Spleen (tissue), 7 donors: ENCODE measurements around the gene TRPV2.
"Not testable (repeated sequence)": the region's sequence is repeated elsewhere in the genome, so short reads cannot be mapped to it uniquely, and the experiment has no call there.

Experiments used
- CTCF ChIP-seq, 11 experiments: fragments of 200-600 bp in 7 of 11; fragments of 450-650 bp in 4 of 11; sonication (generic) in 4 of 11; IDR thresholded peaks in 8 of 11; conservative IDR thresholded peaks in 3 of 11; 1 replicate in 7 of 11; 2 replicates in 4 of 11; pipeline versions ENCODE4 v1.4.0 to v1.8.0; 2016 to 2021; ENCODE audit warnings: antibody characterized with exemption in 11 of 11, inconsistent platforms in 4 of 11, mild to moderate bottlenecking in 1 of 11
- POLR2A ChIP-seq, 3 donors: fragments of 450-650 bp; IDR thresholded peaks; one replicate each; pipeline ENCODE4 v1.5.1; 2017; ENCODE audit warnings: antibody characterized with exemption in 3 of 3, mild to moderate bottlenecking in 1 of 3
- POLR2AphosphoS5 ChIP-seq, 3 donors: sonication (generic); formaldehyde crosslinking; IDR thresholded peaks; one replicate each; pipeline ENCODE4 v1.5.1; 2017; ENCODE audit warnings: antibody characterized with exemption in 3 of 3
- donor health status: DM: no; HTN: no; CAD: no; lungs with moderate emphysema.
- donor health status: DM: no; HTN: no; CAD: no.
- donor health status: DM: no; HTN: no; CAD: no.

GRCh38 chr17:16452268-16452667 lies 36.9 kb downstream of the TRPV2 start:
- not testable (repeated sequence) for TF ChIP-seq CTCF (IDR thresholded peaks at IDR 0.05 in 8 of 11, conservative IDR thresholded peaks at IDR 0.05 in 3 of 11); POLR2A (IDR thresholded peaks at IDR 0.05); POLR2AphosphoS5 (IDR thresholded peaks at IDR 0.05)
